HG03066 (cell line): ENCODE data around the gene ZNF385C.

ENCODE experiments used
- ATAC-seq: cut with Tn5 transposase; IDR thresholded peaks from one replicate; pipeline ENCODE4 v1.9.1; 2021; ENCODE audit warnings: low read depth; ENCODE audit not compliant: unreplicated experiment

The ZNF385C gene

DNA sequence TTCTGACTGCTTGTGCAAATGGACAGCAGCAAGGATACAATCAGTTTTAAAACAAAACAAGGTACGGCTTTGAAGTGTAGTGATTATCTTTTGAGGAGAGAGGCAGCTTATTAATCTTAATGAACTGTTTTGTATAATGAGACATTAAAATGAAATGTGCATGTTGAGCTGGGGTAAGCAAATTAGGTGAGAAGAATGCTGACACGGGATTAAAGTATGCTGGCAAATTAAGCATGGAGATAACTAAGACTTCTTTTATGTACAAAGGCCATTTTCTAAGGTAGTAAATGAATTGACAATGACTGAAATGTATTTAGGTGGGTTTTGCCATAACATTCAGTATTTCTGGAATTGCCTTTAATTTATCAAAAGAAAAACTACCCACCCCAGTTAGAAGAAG is 99.8 kb downstream of the ZNF385C start:
- ATAC-seq, result no peak

DNA sequence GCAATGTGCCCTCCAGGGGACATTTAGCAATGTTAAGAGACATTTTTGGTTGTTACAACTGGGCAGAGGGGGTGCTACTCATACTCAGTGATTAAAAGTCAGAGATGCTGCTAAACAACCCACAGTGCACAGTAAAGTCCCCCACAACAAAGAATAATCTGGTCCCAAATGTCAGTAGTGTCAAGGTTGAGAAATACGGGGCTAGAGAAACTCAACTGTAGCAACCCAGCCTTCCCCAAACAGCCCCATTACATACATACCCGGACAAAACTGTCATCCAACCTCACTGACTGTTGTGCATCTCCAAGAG is 101.5 kb downstream of the ZNF385C start:
- ATAC-seq, result no peak

DNA sequence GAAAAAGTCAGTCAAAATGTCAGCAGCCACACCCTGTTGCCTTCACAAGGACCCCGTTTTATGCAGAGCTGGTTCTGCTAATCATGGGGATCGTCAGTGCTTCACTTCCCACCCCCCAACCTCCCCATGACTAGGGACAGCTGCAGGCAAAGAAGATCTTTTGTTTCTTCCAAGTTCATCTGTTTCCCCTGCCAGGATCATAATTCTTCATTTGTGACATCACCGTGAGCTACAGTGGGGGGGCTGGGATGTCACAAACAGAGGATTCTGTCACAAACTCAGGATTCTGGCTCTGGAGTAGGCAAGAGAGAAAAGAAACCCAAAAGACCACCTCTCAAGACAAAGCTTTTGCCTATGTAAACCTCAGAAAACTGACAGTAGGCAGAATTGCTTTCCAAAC is 105.7 kb downstream of the ZNF385C start:
- ATAC-seq, result no peak

DNA sequence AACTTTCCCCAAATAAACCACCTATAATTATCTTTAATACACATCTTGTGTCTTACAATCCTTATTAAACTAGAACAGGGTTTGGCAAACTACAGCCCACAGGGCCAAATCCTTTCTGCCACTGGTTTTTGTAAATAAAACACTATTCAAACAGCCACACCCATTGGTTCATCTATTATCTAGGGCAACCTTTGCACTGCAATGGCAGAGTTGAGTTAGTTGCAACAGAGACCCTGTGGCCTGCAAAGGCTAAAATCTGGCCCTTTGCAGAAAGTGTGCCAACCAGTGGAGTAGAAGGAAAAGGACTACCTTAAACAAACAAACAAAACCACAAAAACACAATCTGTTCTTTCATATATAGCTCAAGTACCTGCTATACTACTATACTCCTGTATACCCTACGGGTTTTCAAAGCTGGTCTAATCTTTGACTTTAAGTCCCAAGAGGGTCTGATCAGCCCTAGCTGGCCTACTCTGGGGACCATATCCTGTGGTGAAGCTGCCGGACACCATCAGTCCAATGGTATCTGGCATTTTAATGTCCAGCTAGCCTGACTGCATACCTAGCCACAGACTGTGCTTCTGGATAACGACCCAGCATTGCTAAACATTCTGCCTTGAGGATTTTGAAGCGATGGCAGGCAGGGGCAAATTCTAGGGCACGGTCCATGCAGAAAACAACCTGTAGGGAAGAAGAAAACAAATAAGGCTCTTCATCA is 108.4 kb downstream of the ZNF385C start:
- no peak for ATAC-seq

DNA sequence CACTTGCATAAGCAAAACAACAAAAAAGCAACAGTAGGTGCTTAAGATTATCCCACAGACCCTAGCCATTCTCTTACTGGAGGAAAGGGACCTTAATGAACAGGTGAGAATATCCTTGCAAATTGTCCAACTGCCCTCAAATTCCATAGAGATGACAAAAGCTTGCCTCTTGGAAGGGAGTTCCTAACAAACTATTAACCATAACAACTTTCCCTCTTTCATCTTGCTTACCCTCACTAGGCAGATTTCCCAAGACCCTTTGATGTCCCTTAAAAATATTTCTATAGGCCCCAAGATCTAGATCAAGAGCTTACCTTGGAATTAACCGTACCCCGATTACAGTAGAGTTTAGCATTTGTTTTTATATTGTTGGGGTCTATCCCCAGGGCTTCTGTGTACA is 109.9 kb downstream of the ZNF385C start:
- no peak for ATAC-seq

DNA sequence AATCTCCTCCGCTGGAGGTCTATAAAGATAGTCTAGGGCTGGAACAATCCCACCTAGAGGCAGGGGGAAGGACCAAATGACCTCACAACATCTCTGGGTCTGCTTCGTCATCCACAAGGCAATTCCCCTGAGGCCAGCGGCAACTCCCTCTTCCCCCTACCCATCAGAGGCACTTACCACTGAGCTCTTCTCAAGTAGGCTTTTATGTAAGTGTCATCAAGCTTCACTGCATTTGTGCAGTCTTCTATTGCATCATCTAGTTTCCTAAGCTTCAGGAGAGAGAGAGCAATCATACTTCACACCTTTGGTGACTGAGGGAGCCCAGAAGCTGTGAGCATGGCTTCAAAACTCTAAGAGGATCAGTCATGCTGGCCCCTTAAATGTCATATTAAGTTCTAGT is 110.6 kb downstream of the ZNF385C start:
- ATAC-seq, result no peak

DNA sequence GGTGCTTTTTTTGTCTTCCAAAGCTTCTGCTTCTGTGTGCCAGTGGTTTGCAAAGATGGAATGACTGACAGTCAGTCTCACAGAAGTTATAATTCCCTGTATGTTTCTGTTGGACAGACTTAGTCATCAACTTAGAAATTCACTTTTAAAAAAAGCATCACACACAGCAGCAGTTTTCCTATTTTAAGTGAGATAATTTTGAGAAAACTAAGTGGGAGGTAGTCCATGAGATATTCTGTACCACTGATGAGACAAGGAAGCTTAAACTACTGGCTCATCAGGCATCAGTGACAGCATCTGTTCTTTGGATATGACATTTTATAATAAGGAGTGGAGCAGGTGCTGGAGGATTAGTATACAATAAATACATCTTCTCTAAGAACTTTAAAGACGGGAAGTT is 111.6 kb downstream of the ZNF385C start:
- ATAC-seq, result no peak

DNA sequence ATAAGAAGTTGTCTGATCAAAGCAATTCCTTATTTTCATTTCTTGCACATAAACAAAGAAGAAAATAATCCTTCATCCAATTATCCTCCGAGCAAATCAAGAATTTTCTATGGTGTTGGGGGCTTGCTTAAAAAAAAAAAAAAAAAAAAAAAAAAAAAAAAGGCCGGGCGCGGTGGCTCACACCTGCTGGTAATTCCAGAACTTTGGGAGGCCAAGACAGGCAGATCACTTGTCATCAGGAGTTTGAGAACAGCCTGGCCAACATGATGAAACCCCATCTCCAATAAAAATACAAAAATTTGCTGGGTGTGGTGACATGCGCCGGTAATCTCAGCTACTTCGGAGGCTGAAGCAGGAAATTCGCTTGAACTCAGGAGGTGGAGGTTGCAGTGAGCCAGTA is 112.4 kb downstream of the ZNF385C start:
- no peak for ATAC-seq

DNA sequence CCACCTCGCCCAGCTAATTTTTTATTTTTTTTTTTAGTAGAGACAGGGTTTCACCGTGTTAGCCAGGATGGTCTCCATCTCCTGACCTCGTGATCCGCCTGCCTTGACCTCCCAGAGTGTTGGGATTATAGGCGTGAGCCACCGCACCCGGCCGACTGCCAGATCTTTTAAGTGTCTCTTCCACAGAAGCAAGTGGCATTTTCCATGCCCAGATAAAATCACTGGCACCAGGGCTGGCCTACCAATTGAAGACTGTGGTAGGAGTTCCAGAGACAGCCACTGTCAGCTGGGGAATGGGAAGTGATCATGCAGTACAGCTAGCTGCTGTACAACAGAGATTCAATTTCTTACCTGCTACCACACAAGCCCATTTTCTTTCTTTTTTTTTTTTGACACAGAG is 113.8 kb downstream of the ZNF385C start:
- ATAC-seq, result no peak

DNA sequence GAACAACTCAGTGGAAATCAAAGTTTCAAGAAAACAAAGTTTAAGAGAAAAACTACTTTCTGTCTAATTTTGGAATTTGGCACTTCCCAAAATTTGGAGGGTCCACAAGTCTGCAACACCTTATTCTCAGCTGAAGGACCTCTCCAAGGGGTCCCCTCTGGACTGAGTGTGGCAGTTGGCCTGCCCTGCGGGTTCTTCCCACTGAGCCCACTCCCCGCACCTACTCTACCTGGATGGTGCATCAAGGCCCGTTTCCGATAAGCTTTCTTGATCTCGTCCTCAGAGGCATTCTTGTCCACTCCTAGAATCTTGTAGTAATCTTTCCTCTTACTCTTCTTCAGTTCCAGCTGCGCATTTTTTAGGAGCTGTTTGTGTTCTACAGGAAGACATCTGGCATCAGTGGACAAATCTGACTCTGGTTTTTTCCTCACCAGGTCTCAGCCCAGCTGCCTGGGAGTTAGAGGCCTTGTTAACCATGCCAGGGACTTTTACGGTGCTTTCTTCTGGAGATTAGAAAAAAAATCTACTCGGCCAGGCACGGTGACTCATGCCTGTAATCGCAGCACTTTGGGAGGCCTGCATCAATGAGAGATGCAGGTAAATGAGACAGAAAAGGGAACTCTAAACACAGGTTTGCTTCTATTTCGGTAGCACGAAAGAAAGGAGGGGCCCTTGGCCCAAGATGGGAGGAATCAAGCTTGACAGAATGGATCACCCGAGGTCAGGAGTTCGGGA is 116.1 kb downstream of the ZNF385C start:
- ATAC-seq, result no peak

DNA sequence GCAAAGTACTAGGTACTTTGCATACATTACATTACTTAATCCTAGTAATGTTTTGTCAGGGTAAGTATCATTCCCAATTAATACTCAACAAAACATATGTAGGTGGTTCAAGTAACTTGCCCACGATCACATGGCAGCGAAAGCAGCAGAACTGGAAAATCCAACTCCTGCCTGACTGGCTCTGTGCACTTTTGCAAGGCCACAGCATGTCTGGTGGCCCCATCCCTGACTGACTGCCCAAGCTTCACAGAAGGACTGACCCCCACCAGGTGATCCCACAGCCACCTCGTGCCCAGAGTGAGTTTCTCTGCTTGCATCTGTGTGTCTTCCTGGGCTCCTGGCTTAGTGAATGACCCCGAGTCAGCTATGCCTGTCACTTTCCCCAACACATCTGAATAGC is 120.3 kb downstream of the ZNF385C start:
- no peak for ATAC-seq

DNA sequence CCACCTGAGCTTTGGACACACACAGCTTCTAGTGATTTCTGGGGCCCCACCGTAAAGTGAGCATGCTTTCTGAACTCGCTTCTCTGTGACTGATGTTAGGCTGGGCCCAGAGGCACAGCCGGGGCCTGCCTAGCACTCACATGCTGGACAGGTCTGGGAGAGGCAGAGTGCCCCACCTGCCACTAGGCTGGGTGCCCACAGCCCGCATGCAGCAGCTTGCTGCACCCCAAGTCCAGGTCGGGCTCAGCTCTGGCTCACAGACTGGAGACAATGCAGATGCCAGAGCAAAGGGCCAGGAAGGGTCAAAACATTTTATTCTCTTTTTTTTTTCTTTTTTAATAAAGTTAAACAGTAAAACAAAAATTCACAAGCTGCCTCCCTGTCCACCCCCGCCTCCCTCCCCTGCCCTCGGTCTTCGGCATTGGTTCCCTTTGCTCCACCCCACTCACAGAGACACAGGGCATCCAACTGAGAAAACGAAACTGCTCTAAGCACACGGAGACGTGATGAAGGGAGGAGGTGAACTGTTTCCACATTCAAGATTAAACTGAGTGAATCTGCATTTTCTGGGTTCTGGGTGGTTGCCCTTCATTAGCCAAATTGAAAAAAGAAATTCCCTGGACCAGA is 122.0 kb downstream of the ZNF385C start:
- ATAC-seq, result no peak
